Endodermal cell (in vitro differentiated cells): ENCODE measurements around the gene PGAM1. TPM values are rescaled to one million over a fixed set of nuclear protein-coding genes. Genes with fewer than 3 reads are reported as not detected.
A peak's percentile ranks its signal among the peaks of the same experiment; 100 is the strongest.

ENCODE experiments used
- DNase-seq: peaks from one replicate; pipeline ENCODE4 v3.0.0-alpha.2; 2017
- H3K27ac ChIP-seq: 2 replicates; pipeline ENCODE4 v1.5.1; 2013; ENCODE audit warnings: mild to moderate bottlenecking, low read depth, low read length, moderate library complexity
- H3K27me3 ChIP-seq: 2 replicates; pipeline ENCODE4 v1.6.1; 2013; ENCODE audit warnings: mild to moderate bottlenecking, low read length, moderate library complexity; ENCODE audit not compliant: insufficient read depth, control insufficient read depth, poor library complexity, severe bottlenecking
- H3K36me3 ChIP-seq: 2 replicates; pipeline ENCODE4 v1.7.0; 2013; ENCODE audit warnings: mild to moderate bottlenecking, low read length, moderate library complexity; ENCODE audit not compliant: control insufficient read depth, insufficient read depth
- H3K4me1 ChIP-seq: one replicate; pipeline ENCODE4 v1.7.0; 2013; ENCODE audit warnings: low read length; ENCODE audit not compliant: control insufficient read depth, insufficient read depth
- H3K4me3 ChIP-seq: 2 replicates; pipeline ENCODE4 v1.5.1; 2013; ENCODE audit warnings: mild to moderate bottlenecking, low read length, moderate library complexity
- H3K9ac ChIP-seq: 2 replicates; pipeline ENCODE4 v1.6.1; 2013; ENCODE audit warnings: mild to moderate bottlenecking, low read length, moderate library complexity; ENCODE audit not compliant: poor library complexity, severe bottlenecking; ENCODE audit errors: extremely low read depth
- H3K9me3 ChIP-seq: 2 replicates; pipeline ENCODE4 v1.6.1; 2013; ENCODE audit warnings: mild to moderate bottlenecking, low read length, moderate library complexity; ENCODE audit not compliant: control insufficient read depth
- H3K27ac Mint-ChIP-seq: 2 replicates; pipeline ENCODE4 v1.8.0; 2020; ENCODE audit warnings: mixed read lengths
- H3K27me3 Mint-ChIP-seq: 2 replicates; pipeline ENCODE4 v1.8.0; 2021; ENCODE audit warnings: mild to moderate bottlenecking, mixed read lengths; ENCODE audit not compliant: insufficient read depth
- H3K36me3 Mint-ChIP-seq: 2 replicates; pipeline ENCODE4 v1.8.0; 2020; ENCODE audit warnings: low read depth, mixed read lengths
- H3K4me1 Mint-ChIP-seq: 2 replicates; pipeline ENCODE4 v1.8.0; 2020; ENCODE audit warnings: mixed read lengths
- H3K4me3 Mint-ChIP-seq: 2 replicates; pipeline ENCODE4 v1.8.0; 2020; ENCODE audit warnings: mild to moderate bottlenecking, moderate library complexity, mixed read lengths
- H3K9me3 Mint-ChIP-seq: 2 replicates; pipeline ENCODE4 v1.8.0; 2020; ENCODE audit warnings: mild to moderate bottlenecking, mixed read lengths
- WGBS, 2 experiments: methylation state at CpG; one replicate each; pipeline versions ENCODE4 v1.1.5 to v1.1.7; 2013; ENCODE audit warnings: missing lambda C conversion rate in 2 of 2, mixed read lengths in 1 of 2; ENCODE audit not compliant: insufficient coverage in 1 of 2, insufficient read length in 1 of 2; 5-methylcytosine and 5-hydroxymethylcytosine counted together
- total RNA-seq, 2 donors: library from RNA; stranded (reverse); fragmentation: NEBNext Ultra II Directional in 1 of 2; extraction: Animal tissue kit (Norgen Biotek cat#: 25700) in 1 of 2; gene quantifications; 2 replicates in 1 of 2; 3 replicates in 1 of 2; pipeline ENCODE4 v1.2.1, GENCODE V29; 2021
- TF ChIP-seq, protein P1 (sequence below): fragments of 200-600 bp; sonication (generic); conservative IDR thresholded peaks from 2 replicates; pipeline ENCODE4 v1.5.0; 2021; ENCODE audit warnings: antibody characterized with exemption, mild to moderate bottlenecking

The PGAM1 gene
- total RNA-seq, 2 donors from 2014 or later: 490 to 499 TPM

DNA sequence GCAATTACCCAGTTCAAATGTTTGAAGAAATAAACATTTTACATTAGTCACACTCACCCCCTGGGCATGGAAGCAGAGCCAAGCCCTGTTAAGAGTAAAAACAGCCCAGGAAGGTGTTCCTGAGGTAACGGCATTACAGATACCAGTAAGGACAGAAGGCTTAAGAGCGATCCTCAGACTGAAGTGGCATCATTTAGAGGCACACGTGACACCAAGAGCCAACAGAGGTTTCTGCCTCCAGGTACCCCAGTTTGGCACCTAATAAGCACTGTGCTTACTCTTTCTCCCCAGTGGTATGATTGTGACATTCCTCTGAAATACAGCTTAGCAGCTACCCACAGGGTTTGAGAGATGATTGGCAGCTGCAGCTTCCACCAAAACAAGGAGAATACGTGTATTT lies 55.1 kb downstream of the PGAM1 start:
- peaks cover 6% of the 10 kb centered on the region for H3K4me1 Mint-ChIP-seq
- H3K9ac ChIP-seq: no peak overlapping the region
- H3K36me3 ChIP-seq: peaks cover 67% of the 10 kb centered on the region
- TF ChIP-seq, protein P1, sequence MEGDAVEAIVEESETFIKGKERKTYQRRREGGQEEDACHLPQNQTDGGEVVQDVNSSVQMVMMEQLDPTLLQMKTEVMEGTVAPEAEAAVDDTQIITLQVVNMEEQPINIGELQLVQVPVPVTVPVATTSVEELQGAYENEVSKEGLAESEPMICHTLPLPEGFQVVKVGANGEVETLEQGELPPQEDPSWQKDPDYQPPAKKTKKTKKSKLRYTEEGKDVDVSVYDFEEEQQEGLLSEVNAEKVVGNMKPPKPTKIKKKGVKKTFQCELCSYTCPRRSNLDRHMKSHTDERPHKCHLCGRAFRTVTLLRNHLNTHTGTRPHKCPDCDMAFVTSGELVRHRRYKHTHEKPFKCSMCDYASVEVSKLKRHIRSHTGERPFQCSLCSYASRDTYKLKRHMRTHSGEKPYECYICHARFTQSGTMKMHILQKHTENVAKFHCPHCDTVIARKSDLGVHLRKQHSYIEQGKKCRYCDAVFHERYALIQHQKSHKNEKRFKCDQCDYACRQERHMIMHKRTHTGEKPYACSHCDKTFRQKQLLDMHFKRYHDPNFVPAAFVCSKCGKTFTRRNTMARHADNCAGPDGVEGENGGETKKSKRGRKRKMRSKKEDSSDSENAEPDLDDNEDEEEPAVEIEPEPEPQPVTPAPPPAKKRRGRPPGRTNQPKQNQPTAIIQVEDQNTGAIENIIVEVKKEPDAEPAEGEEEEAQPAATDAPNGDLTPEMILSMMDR: no peak
- DNase-seq: no peak
- no peaks in the 10 kb centered on the region for H3K9me3 ChIP-seq
- no peaks in the 10 kb centered on the region for H3K4me1 ChIP-seq
- H3K27me3 Mint-ChIP-seq: no peaks in the 10 kb centered on the region
- H3K27me3 ChIP-seq: no peaks in the 10 kb centered on the region
- no peak overlapping the region for H3K27ac ChIP-seq
- no peak overlapping the region for H3K4me3 ChIP-seq
- H3K4me3 Mint-ChIP-seq: no peak overlapping the region
- peaks cover 42% of the 10 kb centered on the region for H3K36me3 Mint-ChIP-seq
- no peak overlapping the region for H3K27ac Mint-ChIP-seq
- H3K9me3 Mint-ChIP-seq: no peaks in the 10 kb centered on the region
- WGBS, 2 experiments: 91 to 98% methylated on average over 2 to 4 of the region's 4 CpGs

DNA sequence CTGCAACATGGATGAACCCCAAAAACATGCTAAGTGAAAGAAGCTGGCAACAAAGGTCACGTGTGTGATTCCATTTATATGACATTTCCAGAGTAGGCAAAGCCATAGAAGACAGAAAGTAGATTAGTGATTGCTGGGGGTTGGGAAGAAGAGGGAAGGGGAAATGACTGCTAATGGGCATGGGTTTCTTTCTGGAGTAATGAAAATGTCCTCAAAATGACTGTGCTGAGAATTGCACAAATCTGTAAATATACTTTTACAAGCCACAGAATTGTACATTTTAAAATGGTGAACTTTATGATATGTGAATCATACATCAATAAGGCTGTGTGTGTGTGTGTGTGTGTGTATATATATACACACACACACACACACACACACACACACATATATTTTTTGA lies 56.4 kb downstream of the PGAM1 start:
- Histone ChIP-seq H3K27ac (no peak overlapping the region), H3K9me3 (no peaks in the 10 kb centered on the region), H3K9ac (no peak overlapping the region), H3K36me3 (peaks cover 54% of the 10 kb centered on the region), H3K4me1 (no peaks in the 10 kb centered on the region), H3K4me3 (no peak overlapping the region), H3K27me3 (no peaks in the 10 kb centered on the region)
- Mint-ChIP-seq H3K36me3 (peaks cover 31% of the 10 kb centered on the region), H3K4me3 (no peak overlapping the region), H3K27me3 (no peaks in the 10 kb centered on the region), H3K27ac (peak overlapping the region; percentile 19), H3K4me1 (peaks cover 6% of the 10 kb centered on the region), H3K9me3 (no peaks in the 10 kb centered on the region)
- no peak for DNase-seq
- 88 to 93% methylated on average over 1 of the region's 1 CpG for WGBS, 2 experiments
- TF ChIP-seq, protein P1: no peak

Other genes with a start within 250 kb of the PGAM1 start
- gene SLIT1, start 240.2 kb upstream of the PGAM1 start, total RNA-seq: 1 to 10 TPM in 1 of 2 donors, under 1 TPM in 1; 0.97 to 2.4 TPM
- 10 to 100 TPM; 26.8 to 47.6 TPM for gene ARHGAP19, start 133.6 kb upstream of the PGAM1 start, total RNA-seq
- 1 to 10 TPM; 6.5 to 7.3 TPM for gene FRAT1, start 106.9 kb upstream of the PGAM1 start, total RNA-seq
- 10 to 100 TPM; 31.0 to 35.2 TPM for gene FRAT2, start 91.5 kb upstream of the PGAM1 start, total RNA-seq
- 10 to 100 TPM; 33.0 to 34.7 TPM for gene RRP12, start 24.9 kb upstream of the PGAM1 start, total RNA-seq
- 10 to 100 TPM; 48.9 to 55.6 TPM for gene EXOSC1, start 19.8 kb downstream of the PGAM1 start, total RNA-seq
- 10 to 100 TPM; 44.5 to 53.6 TPM for gene ZDHHC16, start 20.0 kb downstream of the PGAM1 start, total RNA-seq
- 10 to 100 TPM; 84.2 to 98.8 TPM for gene MMS19, start 72.2 kb downstream of the PGAM1 start, total RNA-seq
- gene UBTD1, start 72.7 kb downstream of the PGAM1 start, total RNA-seq: 10 to 100 TPM; 19.1 to 19.3 TPM
- gene ANKRD2, start 146.6 kb downstream of the PGAM1 start, total RNA-seq: not detected
- 1 to 10 TPM in 1 of 2 donors, under 1 TPM in 1; 0.15 to 1.7 TPM for gene HOGA1, start 158.2 kb downstream of the PGAM1 start, total RNA-seq
- not detected for gene C10orf62, start 163.5 kb downstream of the PGAM1 start, total RNA-seq
- gene MORN4, start 207.3 kb downstream of the PGAM1 start, total RNA-seq: 10 to 100 TPM; 19.0 to 21.3 TPM
- 10 to 100 TPM; 14.5 to 18.1 TPM for gene PI4K2A, start 214.5 kb downstream of the PGAM1 start, total RNA-seq